ENCODE measurements around the gene TPSB2.
A peak's percentile ranks its signal among the peaks of the same experiment; 100 is the strongest.
"Not testable (repeated sequence)": the region's sequence is repeated elsewhere in the genome, so short reads cannot be mapped to it uniquely, and the experiment has no call there.

TPSB2 gene

GRCh38 chr16:1265090-1265630 is 35.2 kb upstream of the TPSB2 start:
- Mint-ChIP-seq H3K9me3 (peaks cover 9 to 11% of the 10 kb centered on the region in 2 donors), H3K27me3 (peaks cover 27% of the 10 kb centered on the region), H3K4me3 (no peak overlapping the region), H3K4me1 (peaks cover 4% of the 10 kb centered on the region), H3K27ac (peak overlapping the region in 1 of 2 donors; percentile 42)
- ATAC-seq (no peak), DNase-seq (no peak)

GRCh38 chr16:1264345-1265089 is 34.5 kb upstream of the TPSB2 start:
- no peak overlapping the region for H3K4me3 Mint-ChIP-seq
- peaks cover 4% of the 10 kb centered on the region for H3K4me1 Mint-ChIP-seq
- peaks cover 9 to 11% of the 10 kb centered on the region in 2 donors for H3K9me3 Mint-ChIP-seq
- ATAC-seq: no peak
- H3K27ac Mint-ChIP-seq: no peak overlapping the region
- H3K27me3 Mint-ChIP-seq: peaks cover 34% of the 10 kb centered on the region
- no peak for DNase-seq

- DNase-seq (no peak), ATAC-seq (no peak)
- Mint-ChIP-seq H3K9me3 (peaks cover 9 to 11% of the 10 kb centered on the region in 2 donors), H3K27me3 (peaks cover 41% of the 10 kb centered on the region), H3K4me1 (peaks cover 10% of the 10 kb centered on the region), H3K4me3 (no peak overlapping the region), H3K27ac (no peak overlapping the region)
These were observed 33.8 kb upstream of the TPSB2 start for GRCh38 chr16:1263591-1264344.

- Mint-ChIP-seq H3K4me1 (peaks cover 12% of the 10 kb centered on the region), H3K4me3 (no peak overlapping the region), H3K27ac (no peak overlapping the region), H3K27me3 (peaks cover 49% of the 10 kb centered on the region), H3K9me3 (peaks cover 9 to 11% of the 10 kb centered on the region in 2 donors)
- no peak for ATAC-seq
- DNase-seq: no peak
These were observed 32.9 kb upstream of the TPSB2 start for GRCh38 chr16:1262846-1263221.

- Mint-ChIP-seq H3K9me3 (peaks cover 9 to 11% of the 10 kb centered on the region in 2 donors), H3K27me3 (peaks cover 49% of the 10 kb centered on the region)
- no peak for ATAC-seq
These were observed 32.3 kb upstream of the TPSB2 start for GRCh38 chr16:1262210-1262845.

GRCh38 chr16:1261131-1261892 is 31.3 kb upstream of the TPSB2 start:
- no peak for ATAC-seq

More at GRCh38 chr16:1262210-1262845, 32.3 kb upstream of the TPSB2 start:
- Mint-ChIP-seq H3K4me1 (peaks cover 12% of the 10 kb centered on the region), H3K27ac (no peak overlapping the region), H3K4me3 (no peak overlapping the region)
- DNase-seq: no peak

GRCh38 chr16:1260101-1260680 is 30.2 kb upstream of the TPSB2 start:
- Mint-ChIP-seq H3K27ac (no peak overlapping the region), H3K4me3 (peak overlapping the region in 1 of 2 donors; percentile 57), H3K27me3 (peaks cover 49% of the 10 kb centered on the region), H3K4me1 (peaks cover 12% of the 10 kb centered on the region), H3K9me3 (peaks cover 9 to 11% of the 10 kb centered on the region in 2 donors)
- ATAC-seq: no peak
- no peak for DNase-seq

More at GRCh38 chr16:1261131-1261892, 31.3 kb upstream of the TPSB2 start:
- Mint-ChIP-seq H3K9me3 (peaks cover 9 to 11% of the 10 kb centered on the region in 2 donors), H3K4me1 (peaks cover 12% of the 10 kb centered on the region), H3K4me3 (peak overlapping the region in 1 of 2 donors; percentile 57), H3K27me3 (peaks cover 49% of the 10 kb centered on the region), H3K27ac (no peak overlapping the region)
- no peak for DNase-seq

GRCh38 chr16:1259760-1260068 is 29.7 kb upstream of the TPSB2 start:
- ATAC-seq (no peak), DNase-seq (no peak)
- peaks cover 49% of the 10 kb centered on the region for H3K27me3 Mint-ChIP-seq
- H3K4me1 Mint-ChIP-seq: peaks cover 12% of the 10 kb centered on the region
- H3K4me3 Mint-ChIP-seq: no peak overlapping the region
- H3K9me3 Mint-ChIP-seq: peaks cover 6 to 8% of the 10 kb centered on the region in 2 donors
- no peak overlapping the region for H3K27ac Mint-ChIP-seq

- no peak for DNase-seq
- ATAC-seq: no peak
- Mint-ChIP-seq H3K9me3 (peaks cover under 1 to 2% of the 10 kb centered on the region in 2 donors), H3K4me1 (peaks cover 12% of the 10 kb centered on the region), H3K4me3 (peak overlapping the region; percentile 23 to 74), H3K27me3 (peaks cover 49% of the 10 kb centered on the region), H3K27ac (no peak overlapping the region)
These were observed 29.1 kb upstream of the TPSB2 start for GRCh38 chr16:1258906-1259759.

- ATAC-seq: peak; percentile 26
- no peak overlapping the region for H3K27ac Mint-ChIP-seq
- peaks cover 12% of the 10 kb centered on the region for H3K4me1 Mint-ChIP-seq
These were observed 28.2 kb upstream of the TPSB2 start for GRCh38 chr16:1258225-1258600.

GRCh38 chr16:1257561-1258224 is 27.7 kb upstream of the TPSB2 start:
- Mint-ChIP-seq H3K27ac (no peak overlapping the region), H3K4me3 (no peak overlapping the region)
- no peak for DNase-seq

More at GRCh38 chr16:1258225-1258600, 28.2 kb upstream of the TPSB2 start:
- peaks cover 49% of the 10 kb centered on the region for H3K27me3 Mint-ChIP-seq
- no peaks in the 10 kb centered on the region for H3K9me3 Mint-ChIP-seq
- no peak for DNase-seq
- peak overlapping the region in 1 of 2 donors; percentile 31 for H3K4me3 Mint-ChIP-seq

GRCh38 chr16:1256874-1257322 is 26.9 kb upstream of the TPSB2 start:
- Mint-ChIP-seq H3K9me3 (no peaks in the 10 kb centered on the region), H3K27me3 (peaks cover 39% of the 10 kb centered on the region), H3K4me1 (peaks cover 12% of the 10 kb centered on the region), H3K4me3 (no peak overlapping the region), H3K27ac (no peak overlapping the region)
- no peak for ATAC-seq
- no peak for DNase-seq

More at GRCh38 chr16:1257561-1258224, 27.7 kb upstream of the TPSB2 start:
- peaks cover 12% of the 10 kb centered on the region for H3K4me1 Mint-ChIP-seq
- H3K27me3 Mint-ChIP-seq: peaks cover 47% of the 10 kb centered on the region
- no peaks in the 10 kb centered on the region for H3K9me3 Mint-ChIP-seq
- ATAC-seq: no peak

GRCh38 chr16:1256296-1256873 is 26.4 kb upstream of the TPSB2 start:
- H3K4me1 Mint-ChIP-seq: peaks cover 12% of the 10 kb centered on the region
- H3K27me3 Mint-ChIP-seq: peaks cover 34% of the 10 kb centered on the region
- ATAC-seq: peak; percentile 13
- not testable (repeated sequence) for H3K9me3 Mint-ChIP-seq, DNase-seq, H3K27ac Mint-ChIP-seq, H3K4me3 Mint-ChIP-seq
